Medulla oblongata (tissue), 1 donor: ENCODE measurements around the gene EEPD1.
A peak's percentile ranks its signal among the peaks of the same experiment; 100 is the strongest.

Experiments
- DNase-seq: peaks from one replicate; pipeline ENCODE4 v3.0.0-alpha.2; 2015; ENCODE audit errors: extremely low spot score

EEPD1 gene

GRCh38 chr7:36154255-36155212, 1.5 kb downstream of the EEPD1 start:
- no peak for DNase-seq

DNA sequence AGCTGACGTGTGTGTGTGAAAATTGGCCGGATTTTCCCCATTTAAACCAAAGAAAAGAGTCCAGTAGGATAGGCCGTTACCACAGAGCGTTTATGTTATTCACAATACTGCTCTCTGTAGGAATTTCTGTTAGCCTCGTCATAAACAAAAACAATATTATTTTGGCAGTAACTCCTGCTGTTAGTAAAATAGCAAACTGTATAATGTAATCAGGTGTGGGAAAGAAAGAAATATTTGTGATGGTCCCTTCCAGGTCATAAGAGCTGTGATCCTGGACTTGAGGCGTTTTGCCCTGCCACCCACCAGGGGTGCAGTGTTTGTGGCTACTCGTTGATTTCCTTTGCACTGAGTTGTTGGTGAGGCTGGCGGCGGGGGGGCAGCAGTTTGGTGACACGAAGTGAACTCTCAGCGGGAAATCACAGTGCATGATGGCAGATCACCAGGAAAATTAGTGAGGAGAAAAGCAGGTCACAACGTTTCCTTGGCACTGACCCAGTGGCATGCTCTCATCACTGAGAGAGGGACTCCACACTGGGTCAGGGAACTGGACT, 2.8 kb downstream of the EEPD1 start:
- DNase-seq: peak; percentile 66

DNA sequence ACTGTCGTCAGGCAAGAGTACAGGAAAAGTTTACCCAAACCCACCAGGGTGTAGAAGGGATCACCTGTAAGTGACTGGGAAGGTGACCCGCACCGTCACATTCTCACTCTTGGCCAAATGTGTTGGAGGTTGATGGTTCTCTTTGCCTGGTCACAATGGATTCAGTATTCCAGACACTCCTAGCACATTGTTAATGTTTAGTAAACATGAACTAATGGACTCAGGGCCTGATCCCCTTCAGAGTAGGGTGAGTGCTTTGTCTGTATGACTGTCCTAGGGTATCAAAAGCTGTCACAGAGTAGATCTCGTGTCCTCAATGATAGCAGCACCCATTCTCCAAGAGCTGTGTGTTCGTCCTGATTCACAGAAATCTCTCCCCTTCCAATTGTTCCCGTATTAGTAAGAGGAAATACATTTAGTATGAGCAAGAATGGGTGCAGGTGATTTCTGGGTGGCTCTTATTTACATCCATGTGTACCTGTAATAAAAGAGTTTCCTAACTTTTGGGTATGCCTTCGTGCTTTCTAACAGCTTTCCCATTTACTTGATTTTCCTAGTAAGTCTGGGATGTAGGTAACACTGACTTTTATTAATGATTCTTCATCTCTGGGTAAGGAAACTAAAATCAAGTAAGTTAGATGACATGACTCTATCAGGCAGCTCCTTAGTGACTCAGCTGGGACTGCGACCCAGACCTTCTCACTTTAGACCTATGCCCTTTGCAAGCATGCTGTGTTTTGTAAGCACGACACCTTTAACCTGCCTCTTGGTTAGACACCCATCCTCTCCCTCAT, 4.7 kb downstream of the EEPD1 start:
- no peak for DNase-seq

DNA sequence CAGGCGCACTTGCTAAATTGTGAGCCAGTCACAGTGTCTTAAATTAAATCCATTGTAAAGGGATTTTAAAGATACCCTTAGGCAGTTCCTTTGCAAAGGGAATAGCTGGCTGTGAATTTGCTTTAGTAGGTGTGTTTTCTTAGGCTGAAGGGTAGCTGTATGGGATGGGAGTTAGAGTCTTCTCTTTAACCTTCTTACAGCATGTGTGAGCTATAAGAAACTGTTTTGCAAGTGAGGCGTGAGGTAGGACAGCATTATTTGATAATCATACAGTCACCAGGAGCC, 5.2 kb downstream of the EEPD1 start:
- no peak for DNase-seq

GRCh38 chr7:36159618-36160017, 6.6 kb downstream of the EEPD1 start:
- DNase-seq: no peak

DNA sequence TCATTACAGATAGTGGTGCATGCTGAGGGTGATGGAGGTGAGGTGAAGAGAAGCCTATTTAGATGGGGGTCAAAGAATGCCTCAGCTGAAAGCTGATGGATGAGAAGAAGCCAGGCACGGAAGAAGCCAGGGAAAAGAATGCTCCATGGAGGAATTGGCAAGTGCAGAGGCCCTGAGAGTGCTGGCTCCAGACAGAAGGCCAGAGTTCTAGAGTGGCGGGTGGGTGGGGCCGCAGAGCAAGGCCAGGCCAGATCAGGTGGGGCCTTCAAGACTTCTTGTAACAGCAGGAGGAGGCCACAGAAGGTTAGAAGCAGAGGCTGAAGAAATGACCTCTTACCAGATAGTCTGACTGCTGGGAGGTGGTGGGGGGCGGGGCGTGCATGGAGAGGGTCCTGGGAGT, 7.3 kb downstream of the EEPD1 start:
- DNase-seq: no peak

DNA sequence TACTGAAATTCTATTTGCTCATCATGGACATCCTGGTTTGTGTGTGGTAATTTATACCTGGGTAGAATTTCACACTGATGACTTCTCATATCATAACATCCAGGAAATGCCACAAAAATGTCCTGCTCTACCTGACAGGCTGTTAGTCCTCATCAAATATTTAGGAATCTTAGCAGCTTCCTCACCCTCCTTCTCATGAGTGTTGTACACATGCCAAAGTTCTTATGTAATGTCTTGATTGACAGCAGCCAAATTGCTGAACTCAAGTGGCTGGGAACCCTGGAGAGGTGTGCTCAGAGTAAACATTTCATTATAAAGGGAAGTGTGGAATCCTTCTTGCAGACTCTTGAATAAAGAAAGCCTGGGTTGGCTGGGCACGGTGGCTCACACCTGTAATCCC, 8.9 kb downstream of the EEPD1 start:
- DNase-seq: no peak

- no peak for DNase-seq
Measured at GRCh38 chr7:36165059-36165458, 12.0 kb downstream of the EEPD1 start.

GRCh38 chr7:36165802-36166201, 12.7 kb downstream of the EEPD1 start:
- DNase-seq: no peak

DNA sequence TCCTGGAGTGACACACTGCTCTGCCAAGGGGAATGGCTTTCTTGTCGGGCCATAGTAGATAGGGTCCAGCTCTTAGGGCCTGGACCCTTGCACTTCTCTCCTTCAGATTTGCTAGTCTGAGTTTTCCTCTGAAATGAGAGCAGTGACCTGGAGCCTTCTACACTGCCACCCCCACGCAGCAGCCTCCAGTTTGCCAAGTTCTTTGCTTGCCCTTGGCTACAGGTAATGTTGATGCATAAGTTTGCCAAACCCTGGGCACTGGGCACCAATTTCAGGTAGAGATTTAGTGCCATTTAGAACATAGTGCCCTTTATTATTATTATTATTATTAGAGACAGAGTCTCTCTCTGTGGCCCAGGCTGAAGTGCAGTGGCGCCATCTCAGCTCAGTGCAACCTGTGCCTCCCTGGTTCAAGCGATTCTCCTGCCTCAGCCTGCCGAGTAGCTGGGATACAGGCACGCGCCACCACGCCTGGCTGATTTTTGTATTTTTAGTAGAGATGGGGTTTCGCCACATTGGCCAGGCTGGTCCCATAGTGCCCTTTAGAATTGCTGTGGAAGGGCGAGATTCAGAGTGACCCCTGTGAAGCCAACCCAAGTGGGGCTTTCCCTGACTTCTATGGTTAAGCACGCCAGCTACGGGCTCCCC, 14.5 kb downstream of the EEPD1 start:
- DNase-seq: no peak

DNA sequence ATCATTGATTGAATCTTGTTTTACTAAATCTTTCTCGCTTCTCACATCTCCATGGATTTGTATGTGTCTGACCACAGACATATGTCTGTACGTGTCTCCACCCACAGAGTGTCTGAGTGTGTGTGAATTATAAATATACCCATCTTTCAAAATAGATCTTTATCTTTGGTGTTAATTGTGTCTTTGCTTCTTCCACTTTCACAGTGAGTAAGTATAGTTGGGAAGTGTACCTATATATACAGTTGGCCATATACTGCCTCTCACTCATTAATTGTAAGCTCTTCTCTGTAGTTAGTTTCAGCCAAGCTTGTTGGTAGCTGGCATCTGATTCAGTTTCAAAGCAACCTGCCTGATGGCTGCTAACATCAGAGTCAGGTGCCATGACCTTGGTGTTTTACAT, 18.4 kb downstream of the EEPD1 start:
- DNase-seq: no peak

DNA sequence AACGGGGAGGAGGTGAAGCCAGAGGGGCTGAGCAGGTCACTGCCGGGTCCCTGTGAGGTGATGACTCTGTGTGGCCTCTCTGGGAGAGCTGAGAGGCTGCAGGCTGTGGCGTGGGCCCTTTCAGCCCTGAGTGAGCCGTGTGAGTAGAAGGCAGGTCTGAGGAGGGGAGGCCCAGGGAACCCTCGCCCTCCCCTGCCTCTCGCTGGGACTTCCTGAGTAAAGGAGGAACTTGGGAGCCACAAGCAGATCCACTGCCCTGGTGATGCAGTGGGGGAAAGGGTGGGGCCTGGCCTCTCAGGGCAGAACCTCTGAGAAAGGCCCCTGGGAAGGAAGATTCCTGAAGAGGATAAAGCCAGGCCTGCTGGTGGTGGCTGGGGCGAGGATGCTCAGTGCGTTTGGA, 22.8 kb downstream of the EEPD1 start:
- peak; percentile 65 for DNase-seq

- no peak for DNase-seq
Measured at GRCh38 chr7:36176697-36177096, 23.6 kb downstream of the EEPD1 start.

GRCh38 chr7:36180121-36180520, 27.1 kb downstream of the EEPD1 start:
- DNase-seq: no peak

GRCh38 chr7:36181668-36182067, 28.6 kb downstream of the EEPD1 start:
- DNase-seq: no peak

DNA sequence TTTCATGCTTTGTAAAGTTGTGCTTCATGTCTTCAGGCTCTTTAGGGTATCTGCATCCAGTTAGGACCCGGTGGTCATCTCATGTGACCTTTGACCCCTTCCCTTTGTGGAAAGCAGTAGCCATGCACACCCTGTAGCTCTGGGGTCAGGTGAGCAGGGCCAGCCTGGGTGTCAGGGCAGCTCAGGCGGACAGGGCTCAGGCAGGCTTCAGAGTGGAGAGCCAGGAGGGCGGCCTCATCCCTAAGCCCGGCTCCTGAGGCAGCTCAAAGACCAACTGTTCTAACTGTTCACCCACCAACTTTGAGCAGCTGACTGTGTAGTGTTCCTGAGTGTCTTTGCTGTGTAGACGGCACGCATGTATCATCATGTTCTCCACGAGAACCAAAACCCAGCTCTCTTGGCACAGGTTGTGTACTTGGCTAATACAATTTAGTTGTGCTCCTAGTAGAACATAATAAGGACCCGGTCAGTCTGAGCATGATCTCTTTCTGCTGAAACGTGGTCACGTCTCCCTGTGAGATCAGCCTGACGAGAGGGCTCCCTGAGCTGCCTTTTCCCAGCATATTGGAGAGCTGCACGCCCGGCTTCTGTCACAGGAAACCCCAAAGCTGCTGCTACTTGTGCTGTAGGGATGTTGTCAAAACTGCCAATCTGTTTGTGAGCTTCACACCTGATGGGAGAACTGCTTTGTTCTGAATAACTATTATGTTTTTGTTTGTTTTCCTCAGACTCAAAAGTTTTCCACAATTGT, 30.0 kb downstream of the EEPD1 start:
- DNase-seq: no peak

DNA sequence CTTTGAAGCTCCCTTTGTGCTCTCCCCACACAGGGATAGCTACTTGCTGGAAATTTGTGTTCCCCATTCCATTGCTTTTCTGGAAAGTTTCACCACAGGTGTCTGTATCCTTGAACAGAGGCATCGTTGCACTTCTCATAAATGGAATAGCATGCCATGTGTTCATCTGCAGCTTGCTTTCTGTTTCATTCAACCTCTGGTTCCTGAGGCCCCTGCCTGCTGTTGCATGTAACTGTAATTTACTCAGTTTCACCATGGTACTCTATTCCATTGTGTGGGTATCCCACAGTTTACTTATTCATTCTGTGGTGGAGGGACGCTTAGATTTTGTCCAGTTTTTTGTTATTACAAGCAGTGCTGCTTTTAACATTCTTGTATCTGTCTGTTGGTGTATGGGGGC, 32.0 kb downstream of the EEPD1 start:
- DNase-seq: no peak

DNA sequence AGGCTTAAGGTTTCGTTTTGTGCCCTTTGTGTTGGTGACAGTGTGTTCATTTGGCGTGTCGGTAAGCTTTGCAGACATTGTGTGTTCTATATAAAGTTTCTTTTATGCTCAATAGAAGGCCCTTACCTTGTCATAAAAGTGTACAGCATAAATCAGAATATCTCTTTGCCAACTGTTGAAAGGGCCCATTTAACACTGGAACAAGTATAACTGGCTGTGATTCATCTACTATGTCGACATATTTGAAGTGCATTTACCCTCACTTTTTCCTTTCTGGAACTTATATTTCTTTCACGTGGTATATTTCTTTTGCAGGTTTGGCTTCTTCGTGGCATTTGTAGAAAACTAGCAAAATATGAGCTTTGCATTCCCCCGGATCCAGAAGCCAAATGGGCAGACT, 32.7 kb downstream of the EEPD1 start:
- DNase-seq: no peak

- no peak for DNase-seq
Measured at GRCh38 chr7:36186359-36187121, 33.5 kb downstream of the EEPD1 start.

- peak; percentile 68 for DNase-seq
Measured at GRCh38 chr7:36188266-36188665, 35.2 kb downstream of the EEPD1 start.

DNA sequence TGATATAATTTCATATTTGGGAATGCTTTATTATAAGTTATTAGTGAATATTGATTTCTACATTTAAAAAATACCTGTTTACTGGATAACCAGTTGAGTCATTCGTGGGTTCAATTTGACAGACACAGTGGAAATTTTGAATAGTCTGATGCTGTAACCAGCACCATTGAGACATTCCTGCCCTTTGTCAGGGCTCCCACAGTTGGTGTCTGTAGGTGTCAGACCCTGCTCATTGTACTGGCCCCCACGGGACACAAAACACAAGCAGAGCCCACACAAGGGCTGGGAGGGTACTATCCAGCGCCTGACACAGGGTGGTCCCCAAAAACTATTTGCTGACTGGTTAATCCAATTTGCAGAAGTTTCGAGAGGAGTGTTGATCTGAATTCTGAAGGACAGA, 35.9 kb downstream of the EEPD1 start:
- DNase-seq: no peak
